ENCODE results near the gene FAM89B.

Gene FAM89B

GRCh38 chr11:65620666-65621065, 48.3 kb downstream of the FAM89B start:
- no peak overlapping the region for H3K4me3 ChIP-seq (ENCODE audit: low read depth, low read length)
- no peak for DNase-seq (ENCODE audit: low read depth)
- TF ChIP-seq CTCF (IDR thresholded peaks at IDR 0.05; ENCODE audit: control insufficient read depth, extremely low read depth, insufficient read depth): no peak

- no peak for DNase-seq (ENCODE audit: low read depth)
- no peak for TF ChIP-seq CTCF (IDR thresholded peaks at IDR 0.05; ENCODE audit: control insufficient read depth, extremely low read depth, insufficient read depth)
- H3K4me3 ChIP-seq (ENCODE audit: low read depth, low read length): no peak overlapping the region
Observed at GRCh38 chr11:65621460-65621859, 49.1 kb downstream of the FAM89B start.

GRCh38 chr11:65622011-65622410, 49.7 kb downstream of the FAM89B start:
- DNase-seq (ENCODE audit: low read depth): no peak
- no peak for TF ChIP-seq CTCF (IDR thresholded peaks at IDR 0.05; ENCODE audit: control insufficient read depth, extremely low read depth, insufficient read depth)
- H3K4me3 ChIP-seq (ENCODE audit: low read depth, low read length): no peak overlapping the region

- no peak for TF ChIP-seq CTCF (IDR thresholded peaks at IDR 0.05; ENCODE audit: control insufficient read depth, extremely low read depth, insufficient read depth)
- no peak for DNase-seq (ENCODE audit: low read depth)
Observed at GRCh38 chr11:65623177-65623576, 50.8 kb downstream of the FAM89B start.

More at GRCh38 chr11:65623177-65623576, 50.8 kb downstream of the FAM89B start:
- no peak overlapping the region for H3K4me3 ChIP-seq (ENCODE audit: low read depth, low read length)

Data from LNCaP clone FGC (cell line).